Rectal smooth muscle tissue (tissue), 1 donor: ENCODE measurements around the gene SLC9A8.

Experiments used
- H3K27ac ChIP-seq: one replicate; pipeline ENCODE4 v1.7.0; 2013; ENCODE audit warnings: low read depth, low read length, inconsistent platforms
- H3K27me3 ChIP-seq: one replicate; pipeline ENCODE4 v1.7.0; 2013; ENCODE audit warnings: low read length; ENCODE audit not compliant: control insufficient read depth, insufficient read depth
- H3K36me3 ChIP-seq: one replicate; pipeline ENCODE4 v1.7.0; 2013; ENCODE audit warnings: low read length; ENCODE audit not compliant: control insufficient read depth, insufficient read depth
- H3K4me1 ChIP-seq: one replicate; pipeline ENCODE4 v1.7.0; 2013; ENCODE audit warnings: low read length; ENCODE audit not compliant: control insufficient read depth, insufficient read depth
- H3K4me3 ChIP-seq: one replicate; pipeline ENCODE4 v1.7.0; 2013; ENCODE audit warnings: low read length
- H3K9ac ChIP-seq: one replicate; pipeline ENCODE4 v1.7.0; 2013; ENCODE audit warnings: low read length

Gene SLC9A8

GRCh38 chr20:49863666-49864065, 51.0 kb downstream of the SLC9A8 start:
- Histone ChIP-seq H3K27ac (no peak overlapping the region), H3K4me3 (no peak overlapping the region), H3K4me1 (no peaks in the 10 kb centered on the region), H3K36me3 (peaks cover 17% of the 10 kb centered on the region), H3K9ac (no peak overlapping the region), H3K27me3 (no peaks in the 10 kb centered on the region)

GRCh38 chr20:49865559-49865958, 52.9 kb downstream of the SLC9A8 start:
- no peak overlapping the region for H3K4me3 ChIP-seq
- no peaks in the 10 kb centered on the region for H3K4me1 ChIP-seq
- H3K27me3 ChIP-seq: no peaks in the 10 kb centered on the region
- H3K36me3 ChIP-seq: peaks cover 17% of the 10 kb centered on the region
- H3K9ac ChIP-seq: no peak overlapping the region
- H3K27ac ChIP-seq: no peak overlapping the region

- Histone ChIP-seq H3K9ac (no peak overlapping the region), H3K36me3 (peaks cover 17% of the 10 kb centered on the region), H3K4me3 (no peak overlapping the region), H3K27ac (no peak overlapping the region), H3K4me1 (no peaks in the 10 kb centered on the region), H3K27me3 (no peaks in the 10 kb centered on the region)
Measured at GRCh38 chr20:49866051-49866450, 53.4 kb downstream of the SLC9A8 start.

DNA sequence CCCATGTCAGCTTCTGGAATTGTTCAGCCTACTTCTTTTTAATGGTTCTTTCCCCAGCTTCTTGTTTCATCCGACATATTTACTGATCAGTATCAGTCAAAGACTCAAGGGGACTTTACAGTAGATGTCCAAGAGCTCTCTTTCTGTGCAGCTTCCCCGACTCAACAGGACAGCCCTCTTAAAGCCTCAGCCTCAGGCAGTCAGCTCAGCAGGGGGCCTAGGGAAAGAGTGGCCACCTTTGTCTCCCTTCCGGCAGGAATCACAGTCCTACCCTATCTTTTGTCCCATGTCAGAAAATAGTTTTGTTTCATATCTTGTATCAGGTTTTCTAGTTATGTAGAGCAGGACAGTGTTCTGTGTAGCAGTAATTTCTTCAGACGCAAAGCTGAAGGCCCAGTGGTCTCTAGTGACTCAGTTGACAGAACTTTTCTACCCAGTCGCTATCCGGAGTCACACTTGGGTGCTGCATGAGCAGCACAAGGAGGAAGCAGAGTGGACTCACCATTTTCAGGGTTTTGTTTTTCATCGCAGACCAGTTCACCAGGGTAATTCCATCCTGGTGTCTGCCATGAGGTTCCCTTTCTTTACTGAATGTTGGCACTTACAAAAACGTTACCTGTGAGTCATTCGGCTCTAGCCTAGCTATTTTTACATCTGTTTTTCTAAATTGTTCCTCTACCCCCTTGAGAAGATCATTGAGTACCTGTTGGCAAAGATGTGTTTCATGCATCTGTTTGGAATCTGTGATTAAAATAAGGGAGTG, 55.0 kb downstream of the SLC9A8 start:
- Histone ChIP-seq H3K4me3 (no peak overlapping the region), H3K27me3 (no peaks in the 10 kb centered on the region), H3K36me3 (peaks cover 17% of the 10 kb centered on the region), H3K27ac (no peak overlapping the region), H3K9ac (no peak overlapping the region), H3K4me1 (no peaks in the 10 kb centered on the region)

DNA sequence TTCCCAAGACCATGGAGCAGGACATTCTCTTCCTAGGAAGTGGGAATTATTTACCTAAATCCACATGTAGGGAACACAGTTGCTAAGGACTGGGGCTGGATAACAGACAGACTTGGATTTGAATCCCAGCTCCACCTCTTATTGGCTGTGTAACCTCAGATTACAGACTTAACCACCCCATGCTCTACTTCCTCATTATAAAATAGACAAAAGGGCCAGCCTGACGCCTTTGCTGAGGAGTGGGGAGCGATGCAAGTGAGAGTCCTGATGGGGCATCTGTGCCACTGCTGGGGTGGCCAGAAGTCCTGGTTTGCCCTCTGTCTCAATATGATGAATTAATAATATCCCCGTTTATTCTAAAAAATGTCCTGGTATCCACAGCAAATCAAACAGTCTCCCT, 55.9 kb downstream of the SLC9A8 start:
- Histone ChIP-seq H3K4me3 (no peak overlapping the region), H3K36me3 (peaks cover 17% of the 10 kb centered on the region), H3K9ac (no peak overlapping the region), H3K27ac (no peak overlapping the region), H3K27me3 (no peaks in the 10 kb centered on the region), H3K4me1 (no peaks in the 10 kb centered on the region)

DNA sequence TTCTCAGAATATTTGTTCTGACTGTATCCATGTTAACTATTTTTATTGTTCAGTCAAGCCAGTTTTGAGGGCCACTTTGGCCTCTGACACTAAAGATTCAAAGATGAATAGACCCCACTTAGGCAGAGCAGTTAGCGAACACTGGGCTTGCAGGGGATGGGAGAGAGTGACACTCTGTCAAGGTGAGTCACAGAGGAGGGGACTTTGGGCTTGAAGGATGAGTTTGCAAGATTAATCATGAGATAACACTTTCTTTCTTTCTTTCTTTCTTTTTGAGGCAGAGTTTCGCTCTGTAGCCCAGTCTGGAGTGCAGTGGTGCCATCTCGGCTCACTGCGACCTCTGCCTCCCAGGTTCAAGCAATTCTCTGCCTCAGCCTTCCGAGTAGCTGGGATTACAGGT, 56.3 kb downstream of the SLC9A8 start:
- Histone ChIP-seq H3K4me1 (no peaks in the 10 kb centered on the region), H3K36me3 (peaks cover 17% of the 10 kb centered on the region), H3K27ac (no peak overlapping the region), H3K9ac (no peak overlapping the region), H3K27me3 (no peaks in the 10 kb centered on the region), H3K4me3 (no peak overlapping the region)

GRCh38 chr20:49870261-49870660, 57.6 kb downstream of the SLC9A8 start:
- H3K36me3 ChIP-seq: peaks cover 14% of the 10 kb centered on the region
- H3K27me3 ChIP-seq: no peaks in the 10 kb centered on the region
- no peak overlapping the region for H3K9ac ChIP-seq

DNA sequence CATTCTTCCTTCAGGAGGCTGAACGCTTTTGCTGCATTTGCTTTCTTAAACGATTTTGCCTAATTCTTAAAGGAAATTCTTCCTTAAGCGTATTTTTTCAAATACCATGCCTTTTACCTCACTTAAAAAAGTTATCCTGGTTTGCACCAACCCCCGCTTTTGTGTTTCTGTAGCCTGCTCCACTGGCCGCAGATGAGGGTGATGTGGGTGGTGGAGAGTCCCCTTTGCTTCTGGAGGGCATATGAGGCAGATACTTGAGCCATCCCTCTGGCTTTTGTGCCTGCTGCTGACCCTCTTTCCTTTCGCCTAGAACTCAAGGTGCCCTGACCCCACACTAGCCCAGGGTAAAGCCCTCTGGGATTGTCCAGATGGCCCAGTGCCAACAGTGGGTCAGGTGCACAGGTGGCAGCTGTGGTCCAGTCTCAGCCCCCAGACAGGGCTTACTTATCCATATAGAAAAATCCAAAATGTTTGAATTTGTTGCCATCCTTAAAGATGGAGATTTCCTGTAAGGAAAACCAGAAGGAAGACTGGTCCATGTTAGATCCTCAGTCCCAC, 58.8 kb downstream of the SLC9A8 start:
- H3K27ac ChIP-seq: no peak overlapping the region
- H3K36me3 ChIP-seq: peaks cover 5% of the 10 kb centered on the region
- no peaks in the 10 kb centered on the region for H3K27me3 ChIP-seq
- no peak overlapping the region for H3K9ac ChIP-seq
- H3K4me3 ChIP-seq: no peak overlapping the region
- H3K4me1 ChIP-seq: no peaks in the 10 kb centered on the region

More at GRCh38 chr20:49870261-49870660, 57.6 kb downstream of the SLC9A8 start:
- Histone ChIP-seq H3K4me1 (no peaks in the 10 kb centered on the region), H3K4me3 (no peak overlapping the region), H3K27ac (no peak overlapping the region)

GRCh38 chr20:49872056-49872455, 59.4 kb downstream of the SLC9A8 start:
- no peak overlapping the region for H3K4me3 ChIP-seq

DNA sequence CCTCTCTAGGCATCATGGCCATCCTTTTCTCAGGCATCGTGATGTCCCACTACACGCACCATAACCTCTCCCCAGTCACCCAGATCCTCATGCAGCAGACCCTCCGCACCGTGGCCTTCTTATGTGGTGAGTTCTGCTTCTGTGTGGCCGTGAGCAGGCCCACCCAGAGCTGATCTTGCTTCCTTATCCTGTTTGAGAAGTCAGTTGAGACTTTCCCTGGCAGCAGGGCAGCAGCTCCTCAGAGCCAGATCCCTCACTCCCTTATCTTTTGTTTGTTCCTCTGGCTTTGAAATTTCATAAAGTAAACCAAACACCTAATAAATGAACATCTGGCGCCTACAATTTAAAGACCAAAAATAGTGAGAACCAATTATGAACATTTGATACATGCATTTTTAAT, 62.1 kb downstream of the SLC9A8 start:
- Histone ChIP-seq H3K36me3 (peaks cover 3% of the 10 kb centered on the region), H3K9ac (no peak overlapping the region), H3K4me3 (no peak overlapping the region), H3K4me1 (peaks cover 2% of the 10 kb centered on the region), H3K27me3 (no peaks in the 10 kb centered on the region), H3K27ac (no peak overlapping the region)

More at GRCh38 chr20:49872056-49872455, 59.4 kb downstream of the SLC9A8 start:
- Histone ChIP-seq H3K27ac (no peak overlapping the region), H3K36me3 (peaks cover 5% of the 10 kb centered on the region), H3K9ac (no peak overlapping the region), H3K27me3 (no peaks in the 10 kb centered on the region), H3K4me1 (no peaks in the 10 kb centered on the region)

GRCh38 chr20:49877386-49877921, 64.8 kb downstream of the SLC9A8 start:
- H3K4me3 ChIP-seq: no peak overlapping the region
- no peaks in the 10 kb centered on the region for H3K27me3 ChIP-seq
- H3K36me3 ChIP-seq: peaks cover 9% of the 10 kb centered on the region
- H3K4me1 ChIP-seq: peaks cover 2% of the 10 kb centered on the region
- H3K27ac ChIP-seq: no peak overlapping the region
- H3K9ac ChIP-seq: no peak overlapping the region

- Histone ChIP-seq H3K36me3 (peaks cover 17% of the 10 kb centered on the region), H3K27ac (no peak overlapping the region), H3K27me3 (no peaks in the 10 kb centered on the region), H3K4me1 (peaks cover 2% of the 10 kb centered on the region), H3K9ac (no peak overlapping the region), H3K4me3 (no peak overlapping the region)
Measured at GRCh38 chr20:49878977-49879376, 66.3 kb downstream of the SLC9A8 start.

DNA sequence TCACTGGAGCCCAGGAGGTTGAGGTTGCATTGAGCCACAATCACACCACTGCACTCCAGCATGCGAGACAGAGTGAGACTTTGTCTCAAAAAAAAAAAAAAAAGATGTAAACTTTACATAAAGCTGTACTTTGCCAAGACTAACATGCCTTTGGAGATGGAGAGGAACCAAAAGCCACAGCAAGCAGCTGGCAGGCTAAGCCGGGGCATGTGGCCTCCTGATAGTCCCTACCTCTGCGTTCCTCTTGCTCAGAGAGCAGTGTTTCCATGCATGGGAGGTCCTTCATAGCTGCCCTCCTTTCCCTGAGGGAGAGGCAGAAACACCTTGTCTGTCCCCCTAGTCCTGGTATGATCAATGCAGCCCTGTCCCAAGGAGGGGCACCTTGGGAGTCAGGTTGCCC, 67.5 kb downstream of the SLC9A8 start:
- no peak overlapping the region for H3K4me3 ChIP-seq
- peaks cover 15% of the 10 kb centered on the region for H3K36me3 ChIP-seq
- H3K4me1 ChIP-seq: peaks cover 2% of the 10 kb centered on the region
- no peaks in the 10 kb centered on the region for H3K27me3 ChIP-seq
- no peak overlapping the region for H3K27ac ChIP-seq
- no peak overlapping the region for H3K9ac ChIP-seq
